GM12872 (cell line): ENCODE results near the gene AFAP1L2.

Source experiments
- CTCF ChIP-seq: IDR thresholded peaks from 3 replicates; pipeline ENCODE4 v1.5.1; 2011; ENCODE audit warnings: low read depth, mild to moderate bottlenecking, low read length, moderate library complexity; ENCODE audit not compliant: insufficient read depth

Gene AFAP1L2

DNA sequence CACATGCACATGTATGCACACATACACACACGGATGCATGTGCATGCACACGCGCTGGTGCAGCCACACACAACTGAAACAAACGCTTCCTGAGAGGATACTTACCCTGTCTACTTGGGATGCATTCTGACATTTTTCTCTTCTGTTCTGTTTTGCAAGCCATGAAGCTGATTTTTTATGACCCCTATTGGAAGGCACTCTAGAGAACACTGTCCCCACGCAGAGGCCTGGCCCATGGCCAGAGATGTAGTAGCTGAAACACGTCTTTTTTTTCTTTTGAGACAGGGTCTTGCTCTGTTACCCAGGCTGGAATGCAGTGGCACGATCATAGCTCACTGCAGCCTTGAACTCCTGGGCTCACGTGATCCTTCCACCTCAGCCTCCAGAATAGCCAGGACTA, 117.4 kb downstream of the AFAP1L2 start:
- no peak for TF ChIP-seq CTCF

- no peak for TF ChIP-seq CTCF
Measured at GRCh38 chr10:114285961-114286441, 118.3 kb downstream of the AFAP1L2 start.

GRCh38 chr10:114284346-114285071, 119.8 kb downstream of the AFAP1L2 start:
- no peak for TF ChIP-seq CTCF

DNA sequence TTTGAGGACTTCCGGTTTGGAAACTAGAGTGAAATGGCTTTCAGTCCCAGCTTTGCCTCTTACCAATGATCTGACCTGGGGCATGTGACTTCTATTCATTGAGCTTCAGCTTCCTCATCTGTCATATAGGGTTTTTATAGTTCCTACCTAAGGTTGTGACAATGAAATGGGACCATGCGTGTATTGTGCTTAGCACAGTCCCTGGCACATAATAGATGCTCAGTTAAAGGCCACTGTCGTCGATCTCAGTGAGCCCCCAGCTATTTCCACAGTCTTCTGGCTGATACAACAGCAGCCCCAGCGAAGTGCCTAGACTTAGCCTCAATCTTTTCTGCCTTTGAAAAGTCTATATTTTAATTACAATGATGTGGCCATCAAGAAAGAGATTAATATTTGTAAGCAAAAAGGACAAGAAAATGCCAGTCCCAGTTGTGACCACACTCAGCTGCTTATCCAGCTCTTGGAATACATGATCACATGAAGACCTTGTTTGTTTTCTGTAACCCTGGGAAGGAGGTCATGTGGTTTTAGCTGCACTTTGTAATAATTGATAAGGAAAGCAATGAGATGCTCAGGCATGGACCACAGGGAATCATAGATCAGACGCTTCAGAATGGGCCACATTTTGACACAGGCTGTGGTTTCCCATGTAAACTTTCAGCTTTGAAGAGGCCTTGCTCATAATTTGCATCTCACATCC, 120.6 kb downstream of the AFAP1L2 start:
- TF ChIP-seq CTCF, result no peak

DNA sequence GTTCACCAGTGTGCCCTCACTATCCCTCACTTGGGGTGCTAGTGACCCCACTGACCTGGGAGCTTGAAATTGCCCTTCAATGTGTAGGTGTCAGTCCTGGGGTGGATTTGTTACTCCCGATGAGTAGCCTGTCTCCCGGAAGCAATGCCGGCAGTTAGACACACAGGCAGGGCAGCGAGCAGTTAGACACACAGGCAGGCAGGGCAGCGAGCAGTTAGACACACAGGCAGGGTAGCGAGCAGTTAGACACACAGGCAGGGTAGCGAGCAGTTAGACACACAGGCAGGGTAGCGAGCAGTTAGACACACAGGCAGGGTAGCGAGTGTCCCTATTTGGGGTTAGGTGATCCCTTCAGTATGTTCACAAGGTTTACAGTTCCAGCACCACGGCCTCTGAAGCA, 121.2 kb downstream of the AFAP1L2 start:
- no peak for TF ChIP-seq CTCF

DNA sequence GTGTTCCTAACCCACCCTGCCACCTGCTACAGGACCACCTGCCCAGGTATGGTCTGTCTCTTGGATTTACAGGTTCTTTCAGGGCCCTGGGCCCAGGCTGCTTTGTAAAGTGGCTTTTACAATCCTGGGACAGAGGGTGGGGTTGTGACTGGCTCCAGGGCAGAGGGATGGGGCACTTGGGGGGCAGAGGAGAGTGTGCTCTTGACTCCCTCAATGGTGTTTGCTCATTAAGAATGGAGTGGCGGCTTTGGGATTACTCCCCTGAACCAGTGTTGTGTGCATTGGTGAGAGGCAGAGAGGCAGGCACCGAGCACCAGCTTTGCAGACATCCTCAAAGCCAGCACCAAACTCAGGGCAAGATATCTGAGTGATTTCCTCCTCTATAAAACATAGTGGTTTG, 121.8 kb downstream of the AFAP1L2 start:
- TF ChIP-seq CTCF, result no peak

- TF ChIP-seq CTCF, result no peak
Measured at GRCh38 chr10:114281461-114281860, 122.8 kb downstream of the AFAP1L2 start.
